ENCODE data around the gene CACNA1C.

Gene CACNA1C

GRCh38 chr12:2075508-2076195 lies 22.9 kb downstream of the CACNA1C start:
- WGBS (ENCODE audit: insufficient coverage), result 89% methylated on average over 9 of the region's 9 CpGs
- Histone ChIP-seq H3K36me3 (ENCODE audit: control insufficient read depth in 4 of 4, insufficient read depth in 4 of 4, low read length in 3 of 4) (no peaks in the 10 kb centered on the region), H3K27me3 (replicated peaks in 2 of 5; ENCODE audit: control insufficient read depth in 4 of 5, insufficient read depth in 5 of 5, low read length in 4 of 5) (peaks cover 0 to 3% (median 0%) of the 10 kb centered on the region in 5 experiments), H3K4me1 (ENCODE audit: control extremely low read depth in 1 of 4, control insufficient read depth in 4 of 4, insufficient read depth in 4 of 4, low read length in 3 of 4) (no peaks in the 10 kb centered on the region), H3K4me3 (ENCODE audit: control insufficient read depth in 1 of 7, extremely low read depth in 1 of 7, insufficient read depth in 4 of 7, low read depth in 2 of 7, low read length in 6 of 7) (no peak overlapping the region), H3K27ac (ENCODE audit: insufficient read depth in 1 of 2, low read depth in 1 of 2, low read length in 2 of 2, poor library complexity in 1 of 2, severe bottlenecking in 2 of 2) (no peak overlapping the region), H3K9me3 (ENCODE audit: control extremely low read depth in 1 of 5, control insufficient read depth in 4 of 5, insufficient read depth in 2 of 5, low read depth in 1 of 5, low read length in 4 of 5) (peaks cover 0 to 14% (median 0%) of the 10 kb centered on the region in 5 experiments)
- no peak for DNase-seq
- ChIA-PET POLR2A (no interaction called here), CTCF (no interaction called here)

GRCh38 chr12:2076196-2076570 lies 23.4 kb downstream of the CACNA1C start:
- no peaks in the 10 kb centered on the region for H3K36me3 ChIP-seq (ENCODE audit: control insufficient read depth in 4 of 4, insufficient read depth in 4 of 4, low read length in 3 of 4)
- POLR2A ChIA-PET, result no interaction called here
- CTCF ChIA-PET, result no interaction called here
- peaks cover 0 to 3% (median 0%) of the 10 kb centered on the region in 5 experiments for H3K27me3 ChIP-seq (replicated peaks in 2 of 5; ENCODE audit: control insufficient read depth in 4 of 5, insufficient read depth in 5 of 5, low read length in 4 of 5)
- H3K4me3 ChIP-seq (ENCODE audit: control insufficient read depth in 1 of 7, extremely low read depth in 1 of 7, insufficient read depth in 4 of 7, low read depth in 2 of 7, low read length in 6 of 7), result no peak overlapping the region
- no peak overlapping the region for H3K27ac ChIP-seq (ENCODE audit: insufficient read depth in 1 of 2, low read depth in 1 of 2, low read length in 2 of 2, poor library complexity in 1 of 2, severe bottlenecking in 2 of 2)
- no peak for DNase-seq
- H3K9me3 ChIP-seq (ENCODE audit: control extremely low read depth in 1 of 5, control insufficient read depth in 4 of 5, insufficient read depth in 2 of 5, low read depth in 1 of 5, low read length in 4 of 5), result peaks cover 0 to 13% (median 0%) of the 10 kb centered on the region in 5 experiments
- no peaks in the 10 kb centered on the region for H3K4me1 ChIP-seq (ENCODE audit: control extremely low read depth in 1 of 4, control insufficient read depth in 4 of 4, insufficient read depth in 4 of 4, low read length in 3 of 4)
- WGBS (ENCODE audit: insufficient coverage), result 92% methylated on average over 9 of the region's 9 CpGs

DNA sequence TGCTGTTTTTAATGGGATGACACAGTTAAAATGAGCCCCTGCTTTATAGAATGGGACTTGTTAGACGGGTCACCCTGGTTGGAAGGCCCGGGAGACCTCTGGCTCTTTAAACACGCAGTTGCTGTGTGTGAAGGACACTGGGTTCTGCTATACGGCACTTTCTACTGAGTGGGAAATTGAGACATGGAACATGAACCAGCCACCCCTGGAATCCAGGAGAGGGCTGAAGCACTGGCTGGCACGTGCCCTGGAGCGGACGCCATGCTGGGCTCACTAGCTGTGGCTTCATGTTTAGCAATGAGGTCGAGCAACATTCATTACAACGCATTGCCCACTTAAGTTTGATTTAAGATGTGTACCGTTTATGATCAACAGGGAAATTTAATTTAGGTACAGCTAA lies 23.9 kb downstream of the CACNA1C start:
- no peaks in the 10 kb centered on the region for H3K36me3 ChIP-seq (ENCODE audit: control insufficient read depth in 4 of 4, insufficient read depth in 4 of 4, low read length in 3 of 4)
- H3K27me3 ChIP-seq (replicated peaks in 2 of 5; ENCODE audit: control insufficient read depth in 4 of 5, insufficient read depth in 5 of 5, low read length in 4 of 5), result peaks cover 0 to 3% (median 0%) of the 10 kb centered on the region in 5 experiments
- ChIA-PET CTCF (interaction anchor here (1.0 kb wide), 1 partner anchor 318 kb away, joined by 3 read pairs; no protein-coding TSS in a partner anchor), POLR2A (no interaction called here)
- H3K4me3 ChIP-seq (ENCODE audit: control insufficient read depth in 1 of 7, extremely low read depth in 1 of 7, insufficient read depth in 4 of 7, low read depth in 2 of 7, low read length in 6 of 7), result no peak overlapping the region
- peaks cover 0 to 9% (median 0%) of the 10 kb centered on the region in 5 experiments for H3K9me3 ChIP-seq (ENCODE audit: control extremely low read depth in 1 of 5, control insufficient read depth in 4 of 5, insufficient read depth in 2 of 5, low read depth in 1 of 5, low read length in 4 of 5)
- over 99% methylated on average over 10 of the region's 10 CpGs for WGBS (ENCODE audit: insufficient coverage)
- no peaks in the 10 kb centered on the region for H3K4me1 ChIP-seq (ENCODE audit: control extremely low read depth in 1 of 4, control insufficient read depth in 4 of 4, insufficient read depth in 4 of 4, low read length in 3 of 4)
- DNase-seq, result no peak
- no peak overlapping the region for H3K27ac ChIP-seq (ENCODE audit: insufficient read depth in 1 of 2, low read depth in 1 of 2, low read length in 2 of 2, poor library complexity in 1 of 2, severe bottlenecking in 2 of 2)

DNA sequence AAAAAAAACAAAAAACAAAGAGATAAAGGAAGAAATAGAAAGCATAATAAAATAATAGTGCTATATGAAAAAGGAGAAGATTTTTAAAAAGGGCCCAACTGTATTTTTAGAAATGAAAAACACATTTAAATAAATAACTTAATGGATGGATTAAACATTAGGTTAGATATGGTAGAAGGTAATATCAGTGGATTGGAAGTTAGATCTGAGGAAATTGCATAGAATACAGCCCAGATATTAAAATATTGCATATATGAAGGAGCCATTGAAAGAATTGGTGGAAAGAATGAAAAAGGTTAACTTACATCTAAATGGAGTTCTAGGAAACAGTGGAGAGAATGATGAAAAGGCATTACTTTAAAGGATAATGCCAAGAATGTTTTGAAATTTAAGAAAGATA lies 27.8 kb downstream of the CACNA1C start:
- H3K36me3 ChIP-seq (ENCODE audit: control insufficient read depth in 4 of 4, insufficient read depth in 4 of 4, low read length in 3 of 4), result no peaks in the 10 kb centered on the region
- no peak for DNase-seq
- ChIA-PET CTCF (interaction anchor here (0.9 kb wide), 1 partner anchor 16 kb away, joined by 4 read pairs; no protein-coding TSS in a partner anchor), POLR2A (interaction anchor here (0.6 kb wide), 1 partner anchor 373 kb away, joined by 3 read pairs; no protein-coding TSS in a partner anchor)
- H3K9me3 ChIP-seq (ENCODE audit: control extremely low read depth in 1 of 5, control insufficient read depth in 4 of 5, insufficient read depth in 2 of 5, low read depth in 1 of 5, low read length in 4 of 5), result peaks cover 0 to 7% (median 0%) of the 10 kb centered on the region in 5 experiments
- no peaks in the 10 kb centered on the region for H3K27me3 ChIP-seq (replicated peaks in 2 of 5; ENCODE audit: control insufficient read depth in 4 of 5, insufficient read depth in 5 of 5, low read length in 4 of 5)
- H3K4me3 ChIP-seq (ENCODE audit: control insufficient read depth in 1 of 7, extremely low read depth in 1 of 7, insufficient read depth in 4 of 7, low read depth in 2 of 7, low read length in 6 of 7), result no peak overlapping the region
- no peak overlapping the region for H3K27ac ChIP-seq (ENCODE audit: insufficient read depth in 1 of 2, low read depth in 1 of 2, low read length in 2 of 2, poor library complexity in 1 of 2, severe bottlenecking in 2 of 2)
- H3K4me1 ChIP-seq (ENCODE audit: control extremely low read depth in 1 of 4, control insufficient read depth in 4 of 4, insufficient read depth in 4 of 4, low read length in 3 of 4), result no peaks in the 10 kb centered on the region

GRCh38 chr12:2082321-2082720 lies 29.5 kb downstream of the CACNA1C start:
- Histone ChIP-seq H3K4me1 (ENCODE audit: control extremely low read depth in 1 of 4, control insufficient read depth in 4 of 4, insufficient read depth in 4 of 4, low read length in 3 of 4) (no peaks in the 10 kb centered on the region), H3K9me3 (ENCODE audit: control extremely low read depth in 1 of 5, control insufficient read depth in 4 of 5, insufficient read depth in 2 of 5, low read depth in 1 of 5, low read length in 4 of 5) (peaks cover 0 to 7% (median 0%) of the 10 kb centered on the region in 5 experiments), H3K4me3 (ENCODE audit: control insufficient read depth in 1 of 7, extremely low read depth in 1 of 7, insufficient read depth in 4 of 7, low read depth in 2 of 7, low read length in 6 of 7) (no peak overlapping the region), H3K27ac (ENCODE audit: insufficient read depth in 1 of 2, low read depth in 1 of 2, low read length in 2 of 2, poor library complexity in 1 of 2, severe bottlenecking in 2 of 2) (no peak overlapping the region), H3K27me3 (replicated peaks in 2 of 5; ENCODE audit: control insufficient read depth in 4 of 5, insufficient read depth in 5 of 5, low read length in 4 of 5) (no peaks in the 10 kb centered on the region), H3K36me3 (ENCODE audit: control insufficient read depth in 4 of 4, insufficient read depth in 4 of 4, low read length in 3 of 4) (no peaks in the 10 kb centered on the region)
- no peak for DNase-seq
- ChIA-PET POLR2A (no interaction called here), CTCF (no interaction called here)
- 94% methylated on average over 6 of the region's 6 CpGs for WGBS (ENCODE audit: insufficient coverage)

GRCh38 chr12:2083008-2083407 lies 30.2 kb downstream of the CACNA1C start:
- POLR2A ChIA-PET, result no interaction called here
- WGBS (ENCODE audit: insufficient coverage), result no CpG with 5 or more reads among the region's 1 CpG
- H3K27ac ChIP-seq (ENCODE audit: insufficient read depth in 1 of 2, low read depth in 1 of 2, low read length in 2 of 2, poor library complexity in 1 of 2, severe bottlenecking in 2 of 2), result no peak overlapping the region
- DNase-seq, result no peak
- H3K9me3 ChIP-seq (ENCODE audit: control extremely low read depth in 1 of 5, control insufficient read depth in 4 of 5, insufficient read depth in 2 of 5, low read depth in 1 of 5, low read length in 4 of 5), result peaks cover 0 to 7% (median 0%) of the 10 kb centered on the region in 5 experiments
- H3K27me3 ChIP-seq (replicated peaks in 2 of 5; ENCODE audit: control insufficient read depth in 4 of 5, insufficient read depth in 5 of 5, low read length in 4 of 5), result no peaks in the 10 kb centered on the region
- no peaks in the 10 kb centered on the region for H3K4me1 ChIP-seq (ENCODE audit: control extremely low read depth in 1 of 4, control insufficient read depth in 4 of 4, insufficient read depth in 4 of 4, low read length in 3 of 4)
- CTCF ChIA-PET, result no interaction called here
- no peaks in the 10 kb centered on the region for H3K36me3 ChIP-seq (ENCODE audit: control insufficient read depth in 4 of 4, insufficient read depth in 4 of 4, low read length in 3 of 4)
- H3K4me3 ChIP-seq (ENCODE audit: control insufficient read depth in 1 of 7, extremely low read depth in 1 of 7, insufficient read depth in 4 of 7, low read depth in 2 of 7, low read length in 6 of 7), result no peak overlapping the region

DNA sequence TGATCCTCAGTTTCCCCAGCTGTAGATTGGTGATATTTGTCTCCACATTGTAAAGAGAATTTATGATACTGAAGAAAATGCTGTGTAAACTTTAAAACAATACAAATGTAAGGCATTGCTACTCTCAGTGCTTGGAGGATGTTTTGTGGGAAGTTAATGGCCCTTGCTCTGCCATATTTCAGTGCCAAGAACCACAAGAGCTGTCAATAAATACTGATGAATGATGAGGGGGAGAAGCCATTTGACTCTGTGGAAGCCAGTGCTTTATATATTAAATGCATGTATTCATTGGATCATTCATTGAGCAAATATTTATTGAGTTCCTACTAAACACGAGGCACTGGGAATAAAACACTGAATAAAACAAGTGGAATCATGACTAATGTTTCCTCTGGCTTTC lies 30.8 kb downstream of the CACNA1C start:
- Histone ChIP-seq H3K9me3 (ENCODE audit: control extremely low read depth in 1 of 5, control insufficient read depth in 4 of 5, insufficient read depth in 2 of 5, low read depth in 1 of 5, low read length in 4 of 5) (peaks cover 0 to 7% (median 0%) of the 10 kb centered on the region in 5 experiments), H3K4me3 (ENCODE audit: control insufficient read depth in 1 of 7, extremely low read depth in 1 of 7, insufficient read depth in 4 of 7, low read depth in 2 of 7, low read length in 6 of 7) (no peak overlapping the region), H3K27ac (ENCODE audit: insufficient read depth in 1 of 2, low read depth in 1 of 2, low read length in 2 of 2, poor library complexity in 1 of 2, severe bottlenecking in 2 of 2) (no peak overlapping the region), H3K4me1 (ENCODE audit: control extremely low read depth in 1 of 4, control insufficient read depth in 4 of 4, insufficient read depth in 4 of 4, low read length in 3 of 4) (no peaks in the 10 kb centered on the region), H3K27me3 (replicated peaks in 2 of 5; ENCODE audit: control insufficient read depth in 4 of 5, insufficient read depth in 5 of 5, low read length in 4 of 5) (no peaks in the 10 kb centered on the region), H3K36me3 (ENCODE audit: control insufficient read depth in 4 of 4, insufficient read depth in 4 of 4, low read length in 3 of 4) (no peaks in the 10 kb centered on the region)
- CTCF ChIA-PET, result no interaction called here
- no peak for DNase-seq
- POLR2A ChIA-PET, result no interaction called here
- WGBS (ENCODE audit: insufficient coverage), result no CpG with 5 or more reads among the region's 1 CpG

Data from common myeloid progenitor, CD34-positive (primary cell).